WTC11 (cell line): ENCODE measurements around the gene DNAH1. TPM values are rescaled to one million over a fixed set of nuclear protein-coding genes. Genes with fewer than 3 reads are reported as not detected.

Experiments used
- ATAC-seq: fragments of 200-7000 bp; cut with Tn5 transposase; 2 replicates; pipeline ENCODE4 v1.10.0; 2021; ENCODE audit warnings: mild to moderate bottlenecking, moderate library complexity
- CTCF ChIA-PET: fragments of 300-600 bp; sonication (Branson Sonifier 250); formaldehyde crosslinking; loops from one replicate; lab custom pipeline; 2021; ENCODE audit warnings: antibody characterized with exemption; lab: Charles Lee
- POLR2A ChIA-PET: fragments of 350-600 bp; sonication (Branson Sonifier 250); formaldehyde crosslinking; loops from one replicate; lab custom pipeline; 2021; ENCODE audit warnings: antibody characterized with exemption; lab: Charles Lee
- DNase-seq: peaks from one replicate; pipeline ENCODE4 v3.0.0; 2021; ENCODE audit warnings: low spot score
- H3K27ac Mint-ChIP-seq: 2 replicates; pipeline ENCODE4 v1.8.0; 2021; ENCODE audit warnings: mixed read lengths
- H3K27me3 Mint-ChIP-seq: 2 replicates; pipeline ENCODE4 v1.8.0; 2021; ENCODE audit warnings: low read depth, mild to moderate bottlenecking, moderate library complexity, mixed read lengths
- H3K36me3 Mint-ChIP-seq: 2 replicates; pipeline ENCODE4 v1.8.0; 2021; ENCODE audit warnings: mixed read lengths
- H3K4me1 Mint-ChIP-seq: 2 replicates; pipeline ENCODE4 v1.8.0; 2022; ENCODE audit warnings: mixed read lengths
- H3K4me3 Mint-ChIP-seq: 2 replicates; pipeline ENCODE4 v1.8.0; 2021; ENCODE audit warnings: mild to moderate bottlenecking, moderate library complexity, mixed read lengths
- H3K9me3 Mint-ChIP-seq: 2 replicates; pipeline ENCODE4 v1.8.0; 2021; ENCODE audit warnings: mixed read lengths
- EMX1 ChIP-seq: fragments of 250-450 bp; sonication (Bioruptor Pico); IDR thresholded peaks from 2 replicates; pipeline ENCODE4 v1.8.0; 2021; ENCODE audit warnings: mild to moderate bottlenecking
- GRHL2 ChIP-seq: fragments of 250-450 bp; sonication (Bioruptor Pico); IDR thresholded peaks from 2 replicates; pipeline ENCODE4 v1.8.0; 2022; ENCODE audit warnings: mild to moderate bottlenecking, moderate library complexity; ENCODE audit not compliant: insufficient replicate concordance, severe bottlenecking
- IRF2 ChIP-seq: sonication (generic); formaldehyde crosslinking; IDR thresholded peaks from 2 replicates; pipeline ENCODE4 v1.8.0; 2022; ENCODE audit warnings: low read depth, missing genetic modification reagents, borderline replicate concordance
- JAZF1 ChIP-seq: fragments of 250-450 bp; sonication (Bioruptor Pico); IDR thresholded peaks from 2 replicates; pipeline ENCODE4 v1.9.0; 2021; ENCODE audit warnings: moderate library complexity, mild to moderate bottlenecking, inconsistent platforms
- NFYB ChIP-seq: sonication (generic); formaldehyde crosslinking; conservative IDR thresholded peaks from 2 replicates; pipeline ENCODE4 v1.8.0; 2022; ENCODE audit warnings: low read depth, missing genetic modification reagents
- SMAD4 ChIP-seq: sonication (generic); formaldehyde crosslinking; IDR thresholded peaks from 2 replicates; pipeline ENCODE4 v1.8.0; 2022; ENCODE audit warnings: mild to moderate bottlenecking, missing genetic modification reagents
- TCF7 ChIP-seq: sonication (generic); formaldehyde crosslinking; IDR thresholded peaks from 2 replicates; pipeline ENCODE4 v1.8.0; 2022; ENCODE audit warnings: mild to moderate bottlenecking, low read depth, missing genetic modification reagents, moderate library complexity
- ZNF219 ChIP-seq: sonication (generic); formaldehyde crosslinking; IDR thresholded peaks from 2 replicates; pipeline ENCODE4 v1.8.0; 2023; ENCODE audit warnings: missing genetic modification reagents, mild to moderate bottlenecking, borderline replicate concordance
- ZNF317 ChIP-seq: sonication (generic); formaldehyde crosslinking; IDR thresholded peaks from 2 replicates; pipeline ENCODE4 v1.8.1; 2023; ENCODE audit warnings: low read depth, mild to moderate bottlenecking, moderate library complexity, missing genetic modification reagents, borderline replicate concordance
- ZNF416 ChIP-seq: fragments of 250-450 bp; sonication (Bioruptor Pico); IDR thresholded peaks from 2 replicates; pipeline ENCODE4 v1.9.0; 2021; ENCODE audit warnings: mild to moderate bottlenecking, inconsistent platforms
- total RNA-seq: library from RNA; stranded (reverse); gene quantifications from 3 replicates; pipeline ENCODE4 v1.2.3, GENCODE V29; 2021
- TF ChIP-seq, protein P1 (sequence below): fragments of 250-450 bp; sonication (Bioruptor Pico); IDR thresholded peaks from 2 replicates; pipeline ENCODE4 v1.8.0; 2021; ENCODE audit warnings: mild to moderate bottlenecking
- TF ChIP-seq, protein P2 (sequence below): fragments of 250-450 bp; sonication (Bioruptor Pico); IDR thresholded peaks from 2 replicates; pipeline ENCODE4 v2.1.2; 2022; ENCODE audit warnings: mild to moderate bottlenecking, moderate library complexity
- TF ChIP-seq, protein P3 (sequence below): fragments of 250-450 bp; sonication (Bioruptor Pico); IDR thresholded peaks from 2 replicates; pipeline ENCODE4 v1.9.0; 2021; ENCODE audit warnings: mild to moderate bottlenecking
- TF ChIP-seq, protein P4 (sequence below): sonication (generic); formaldehyde crosslinking; conservative IDR thresholded peaks from 2 replicates; pipeline ENCODE4 v1.8.1; 2023; ENCODE audit warnings: mild to moderate bottlenecking, low read depth, missing genetic modification reagents, moderate library complexity
- TF ChIP-seq, protein P5 (sequence below): sonication (generic); formaldehyde crosslinking; IDR thresholded peaks from 2 replicates; pipeline ENCODE4 v1.8.1; 2023; ENCODE audit warnings: mild to moderate bottlenecking, missing genetic modification reagents
- TF ChIP-seq, protein P6 (sequence below): sonication (generic); formaldehyde crosslinking; IDR thresholded peaks from 2 replicates; pipeline ENCODE4 v1.8.1; 2022; ENCODE audit warnings: missing genetic modification reagents, borderline replicate concordance

The DNAH1 gene
- total RNA-seq, 1 experiment from 2014 or later: 1.5 TPM

DNA sequence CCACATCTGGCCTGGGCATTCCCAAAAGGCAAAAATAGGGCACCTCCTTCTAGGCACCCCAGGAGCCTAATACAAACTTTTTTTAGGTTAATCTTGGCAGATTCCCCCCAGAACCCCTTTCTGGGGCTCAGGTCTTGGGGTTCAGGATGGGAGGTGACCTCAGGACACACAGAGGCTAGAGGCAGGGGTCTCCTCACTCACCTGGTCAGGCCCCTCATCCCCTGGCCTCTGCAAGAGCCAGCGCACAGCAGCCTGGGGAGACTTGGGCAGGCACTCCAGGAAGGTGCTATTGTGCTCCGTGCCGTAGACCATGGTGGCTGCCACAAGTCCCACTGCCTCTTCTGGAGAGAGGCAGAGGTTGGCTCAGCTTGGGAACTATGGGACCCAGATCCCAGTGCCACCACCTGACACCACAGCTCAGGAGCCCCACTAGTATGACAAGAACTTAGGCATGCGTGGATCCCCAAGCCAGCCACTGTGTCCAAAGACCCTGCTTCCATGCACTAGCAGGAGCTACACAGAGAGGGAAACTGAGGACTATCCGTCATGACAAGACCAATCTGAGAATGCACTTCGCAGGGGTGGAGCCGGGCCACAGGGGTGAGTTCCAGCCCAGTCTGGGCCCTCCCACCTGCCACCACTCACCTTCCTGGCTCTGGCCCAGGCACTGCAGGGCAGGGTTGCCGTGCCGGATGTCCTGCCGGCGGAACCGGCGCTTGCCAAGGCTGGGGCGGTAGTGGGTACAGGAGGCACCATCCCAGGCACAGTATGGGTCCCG, 121.4 kb downstream of the DNAH1 start (continued):
- TF ChIP-seq, protein P1, sequence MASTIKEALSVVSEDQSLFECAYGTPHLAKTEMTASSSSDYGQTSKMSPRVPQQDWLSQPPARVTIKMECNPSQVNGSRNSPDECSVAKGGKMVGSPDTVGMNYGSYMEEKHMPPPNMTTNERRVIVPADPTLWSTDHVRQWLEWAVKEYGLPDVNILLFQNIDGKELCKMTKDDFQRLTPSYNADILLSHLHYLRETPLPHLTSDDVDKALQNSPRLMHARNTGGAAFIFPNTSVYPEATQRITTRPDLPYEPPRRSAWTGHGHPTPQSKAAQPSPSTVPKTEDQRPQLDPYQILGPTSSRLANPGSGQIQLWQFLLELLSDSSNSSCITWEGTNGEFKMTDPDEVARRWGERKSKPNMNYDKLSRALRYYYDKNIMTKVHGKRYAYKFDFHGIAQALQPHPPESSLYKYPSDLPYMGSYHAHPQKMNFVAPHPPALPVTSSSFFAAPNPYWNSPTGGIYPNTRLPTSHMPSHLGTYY (CRISPR knock-in tag): no peak
- no peak for TF ChIP-seq GRHL2 (CRISPR knock-in tag)
- no peak for TF ChIP-seq JAZF1 (CRISPR knock-in tag)
- TF ChIP-seq, protein P2, sequence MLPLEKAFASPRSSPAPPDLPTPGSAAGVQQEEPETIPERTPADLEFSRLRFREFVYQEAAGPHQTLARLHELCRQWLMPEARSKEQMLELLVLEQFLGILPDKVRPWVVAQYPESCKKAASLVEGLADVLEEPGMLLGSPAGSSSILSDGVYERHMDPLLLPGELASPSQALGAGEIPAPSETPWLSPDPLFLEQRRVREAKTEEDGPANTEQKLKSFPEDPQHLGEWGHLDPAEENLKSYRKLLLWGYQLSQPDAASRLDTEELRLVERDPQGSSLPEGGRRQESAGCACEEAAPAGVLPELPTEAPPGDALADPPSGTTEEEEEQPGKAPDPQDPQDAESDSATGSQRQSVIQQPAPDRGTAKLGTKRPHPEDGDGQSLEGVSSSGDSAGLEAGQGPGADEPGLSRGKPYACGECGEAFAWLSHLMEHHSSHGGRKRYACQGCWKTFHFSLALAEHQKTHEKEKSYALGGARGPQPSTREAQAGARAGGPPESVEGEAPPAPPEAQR (CRISPR knock-in tag): no peak
- TF ChIP-seq ZNF317: no peak
- TF ChIP-seq NFYB: no peak
- TF ChIP-seq ZNF416 (CRISPR knock-in tag): no peak
- TF ChIP-seq, protein P3, sequence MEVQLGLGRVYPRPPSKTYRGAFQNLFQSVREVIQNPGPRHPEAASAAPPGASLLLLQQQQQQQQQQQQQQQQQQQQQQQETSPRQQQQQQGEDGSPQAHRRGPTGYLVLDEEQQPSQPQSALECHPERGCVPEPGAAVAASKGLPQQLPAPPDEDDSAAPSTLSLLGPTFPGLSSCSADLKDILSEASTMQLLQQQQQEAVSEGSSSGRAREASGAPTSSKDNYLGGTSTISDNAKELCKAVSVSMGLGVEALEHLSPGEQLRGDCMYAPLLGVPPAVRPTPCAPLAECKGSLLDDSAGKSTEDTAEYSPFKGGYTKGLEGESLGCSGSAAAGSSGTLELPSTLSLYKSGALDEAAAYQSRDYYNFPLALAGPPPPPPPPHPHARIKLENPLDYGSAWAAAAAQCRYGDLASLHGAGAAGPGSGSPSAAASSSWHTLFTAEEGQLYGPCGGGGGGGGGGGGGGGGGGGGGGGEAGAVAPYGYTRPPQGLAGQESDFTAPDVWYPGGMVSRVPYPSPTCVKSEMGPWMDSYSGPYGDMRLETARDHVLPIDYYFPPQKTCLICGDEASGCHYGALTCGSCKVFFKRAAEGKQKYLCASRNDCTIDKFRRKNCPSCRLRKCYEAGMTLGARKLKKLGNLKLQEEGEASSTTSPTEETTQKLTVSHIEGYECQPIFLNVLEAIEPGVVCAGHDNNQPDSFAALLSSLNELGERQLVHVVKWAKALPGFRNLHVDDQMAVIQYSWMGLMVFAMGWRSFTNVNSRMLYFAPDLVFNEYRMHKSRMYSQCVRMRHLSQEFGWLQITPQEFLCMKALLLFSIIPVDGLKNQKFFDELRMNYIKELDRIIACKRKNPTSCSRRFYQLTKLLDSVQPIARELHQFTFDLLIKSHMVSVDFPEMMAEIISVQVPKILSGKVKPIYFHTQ (CRISPR knock-in tag): no peak
- TF ChIP-seq, all 79 proteins: peak for 0

DNA sequence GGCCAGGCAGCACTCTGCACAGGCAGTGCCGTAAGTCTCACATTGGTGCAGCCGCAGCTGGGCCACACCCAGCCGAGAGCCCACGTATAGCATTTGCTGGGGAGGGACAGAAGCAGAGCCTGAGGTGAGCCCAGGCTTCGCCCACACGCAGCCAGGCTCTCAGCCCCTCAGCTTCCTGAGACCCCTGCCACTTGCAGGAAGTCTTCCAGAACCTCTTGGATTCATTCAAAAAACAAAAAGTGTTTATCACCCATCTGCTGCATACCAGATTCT, 121.9 kb downstream of the DNAH1 start:
- no peaks in the 10 kb centered on the region for H3K36me3 Mint-ChIP-seq
- H3K27me3 Mint-ChIP-seq: no peaks in the 10 kb centered on the region
- ChIA-PET POLR2A (no interaction called here), CTCF (interaction anchor here (0.8 to 1.9 kb wide), 2 partner anchors 26 to 53 kb away, joined by 3 to 6 read pairs; no protein-coding TSS in a partner anchor)
- ATAC-seq: no peak
- no peak overlapping the region for H3K4me3 Mint-ChIP-seq
- H3K4me1 Mint-ChIP-seq: peaks cover 8% of the 10 kb centered on the region; the same call in 1 of the 2 replicates
- no peak overlapping the region for H3K27ac Mint-ChIP-seq
- no peak for DNase-seq
- no peaks in the 10 kb centered on the region for H3K9me3 Mint-ChIP-seq
- TF ChIP-seq ZNF219 (CRISPR knock-in tag): no peak
- TF ChIP-seq, protein P4, sequence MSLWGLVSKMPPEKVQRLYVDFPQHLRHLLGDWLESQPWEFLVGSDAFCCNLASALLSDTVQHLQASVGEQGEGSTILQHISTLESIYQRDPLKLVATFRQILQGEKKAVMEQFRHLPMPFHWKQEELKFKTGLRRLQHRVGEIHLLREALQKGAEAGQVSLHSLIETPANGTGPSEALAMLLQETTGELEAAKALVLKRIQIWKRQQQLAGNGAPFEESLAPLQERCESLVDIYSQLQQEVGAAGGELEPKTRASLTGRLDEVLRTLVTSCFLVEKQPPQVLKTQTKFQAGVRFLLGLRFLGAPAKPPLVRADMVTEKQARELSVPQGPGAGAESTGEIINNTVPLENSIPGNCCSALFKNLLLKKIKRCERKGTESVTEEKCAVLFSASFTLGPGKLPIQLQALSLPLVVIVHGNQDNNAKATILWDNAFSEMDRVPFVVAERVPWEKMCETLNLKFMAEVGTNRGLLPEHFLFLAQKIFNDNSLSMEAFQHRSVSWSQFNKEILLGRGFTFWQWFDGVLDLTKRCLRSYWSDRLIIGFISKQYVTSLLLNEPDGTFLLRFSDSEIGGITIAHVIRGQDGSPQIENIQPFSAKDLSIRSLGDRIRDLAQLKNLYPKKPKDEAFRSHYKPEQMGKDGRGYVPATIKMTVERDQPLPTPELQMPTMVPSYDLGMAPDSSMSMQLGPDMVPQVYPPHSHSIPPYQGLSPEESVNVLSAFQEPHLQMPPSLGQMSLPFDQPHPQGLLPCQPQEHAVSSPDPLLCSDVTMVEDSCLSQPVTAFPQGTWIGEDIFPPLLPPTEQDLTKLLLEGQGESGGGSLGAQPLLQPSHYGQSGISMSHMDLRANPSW: no peak

DNA sequence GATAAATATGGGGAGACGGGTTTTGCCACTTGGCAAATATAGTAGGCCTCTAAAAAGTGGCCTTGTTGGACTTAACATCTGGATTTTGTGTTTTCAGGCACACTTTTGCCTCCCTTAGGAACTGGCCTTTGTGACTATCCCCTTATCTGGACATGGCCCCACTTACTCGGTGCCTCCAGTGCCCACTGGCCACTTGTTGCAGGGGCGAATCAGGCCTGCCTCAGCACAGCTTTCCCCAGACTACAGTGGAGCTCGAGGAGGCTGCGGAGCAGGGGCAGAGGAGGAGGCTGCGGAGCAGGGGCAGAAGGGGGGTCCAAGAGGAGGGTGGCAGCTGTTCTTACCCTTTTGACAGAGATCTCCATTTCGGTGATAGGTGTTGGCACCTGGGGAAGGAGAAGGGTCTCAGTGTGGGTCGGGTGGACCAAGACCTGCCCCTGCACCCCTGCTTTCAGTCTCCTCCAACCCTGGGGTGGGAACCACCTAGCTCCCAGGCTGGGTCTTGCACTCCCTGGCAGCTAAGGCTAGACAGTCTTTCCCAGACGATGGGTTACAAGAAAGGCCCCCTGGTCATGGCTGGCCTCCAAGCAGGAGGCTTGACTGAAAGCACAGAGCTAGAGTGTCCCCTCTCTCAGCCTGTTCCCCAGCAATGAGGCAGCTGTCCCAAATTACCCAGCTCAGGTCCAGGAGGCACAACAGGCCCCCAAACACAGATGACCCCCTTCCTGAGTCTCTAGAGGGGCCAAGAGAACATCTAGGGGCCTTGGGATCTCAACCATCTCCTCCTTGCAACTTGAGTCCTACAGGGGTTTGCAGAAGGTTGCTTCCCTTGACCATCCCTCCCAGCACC, 122.7 kb downstream of the DNAH1 start:
- Mint-ChIP-seq H3K4me3 (no peak overlapping the region), H3K4me1 (peaks cover 7% of the 10 kb centered on the region; the same call in 1 of the 2 replicates), H3K36me3 (no peaks in the 10 kb centered on the region), H3K27me3 (no peaks in the 10 kb centered on the region), H3K27ac (no peak overlapping the region), H3K9me3 (no peaks in the 10 kb centered on the region)
- ATAC-seq: no peak
- POLR2A ChIA-PET: no interaction called here
- DNase-seq: no peak
- CTCF ChIA-PET: interaction anchor here (0.6 to 1.9 kb wide), 5 partner anchors 8 to 360 kb away, joined by 3 to 6 read pairs (median 3); no protein-coding TSS in a partner anchor
- TF ChIP-seq SMAD4 (CRISPR knock-in tag) (no peak), TCF7 (CRISPR knock-in tag) (no peak), EMX1 (CRISPR knock-in tag) (no peak), IRF2 (CRISPR knock-in tag) (no peak)
- TF ChIP-seq, protein P5, sequence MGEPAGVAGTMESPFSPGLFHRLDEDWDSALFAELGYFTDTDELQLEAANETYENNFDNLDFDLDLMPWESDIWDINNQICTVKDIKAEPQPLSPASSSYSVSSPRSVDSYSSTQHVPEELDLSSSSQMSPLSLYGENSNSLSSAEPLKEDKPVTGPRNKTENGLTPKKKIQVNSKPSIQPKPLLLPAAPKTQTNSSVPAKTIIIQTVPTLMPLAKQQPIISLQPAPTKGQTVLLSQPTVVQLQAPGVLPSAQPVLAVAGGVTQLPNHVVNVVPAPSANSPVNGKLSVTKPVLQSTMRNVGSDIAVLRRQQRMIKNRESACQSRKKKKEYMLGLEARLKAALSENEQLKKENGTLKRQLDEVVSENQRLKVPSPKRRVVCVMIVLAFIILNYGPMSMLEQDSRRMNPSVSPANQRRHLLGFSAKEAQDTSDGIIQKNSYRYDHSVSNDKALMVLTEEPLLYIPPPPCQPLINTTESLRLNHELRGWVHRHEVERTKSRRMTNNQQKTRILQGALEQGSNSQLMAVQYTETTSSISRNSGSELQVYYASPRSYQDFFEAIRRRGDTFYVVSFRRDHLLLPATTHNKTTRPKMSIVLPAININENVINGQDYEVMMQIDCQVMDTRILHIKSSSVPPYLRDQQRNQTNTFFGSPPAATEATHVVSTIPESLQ (CRISPR knock-in tag): no peak
- TF ChIP-seq, protein P6, sequence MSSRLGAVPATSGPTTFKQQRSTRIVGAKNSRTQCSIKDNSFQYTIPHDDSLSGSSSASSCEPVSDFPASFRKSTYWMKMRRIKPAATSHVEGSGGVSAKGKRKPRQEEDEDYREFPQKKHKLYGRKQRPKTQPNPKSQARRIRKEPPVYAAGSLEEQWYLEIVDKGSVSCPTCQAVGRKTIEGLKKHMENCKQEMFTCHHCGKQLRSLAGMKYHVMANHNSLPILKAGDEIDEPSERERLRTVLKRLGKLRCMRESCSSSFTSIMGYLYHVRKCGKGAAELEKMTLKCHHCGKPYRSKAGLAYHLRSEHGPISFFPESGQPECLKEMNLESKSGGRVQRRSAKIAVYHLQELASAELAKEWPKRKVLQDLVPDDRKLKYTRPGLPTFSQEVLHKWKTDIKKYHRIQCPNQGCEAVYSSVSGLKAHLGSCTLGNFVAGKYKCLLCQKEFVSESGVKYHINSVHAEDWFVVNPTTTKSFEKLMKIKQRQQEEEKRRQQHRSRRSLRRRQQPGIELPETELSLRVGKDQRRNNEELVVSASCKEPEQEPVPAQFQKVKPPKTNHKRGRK (CRISPR knock-in tag): no peak
